Thoracic aorta (tissue), 2 donors: Measurements from ENCODE around the gene UBE2K. TPM values are rescaled to one million over a fixed set of nuclear protein-coding genes. Genes with fewer than 3 reads are reported as not detected.
A peak's percentile ranks its signal among the peaks of the same experiment; 100 is the strongest.
"Not testable (repeated sequence)": the region's sequence is repeated elsewhere in the genome, so short reads cannot be mapped to it uniquely, and the experiment has no call there.

ENCODE experiments used
- ATAC-seq: fragments of 150-250 bp; one replicate; pipeline ENCODE4 v1.8.0; 2017; ENCODE audit warnings: low read depth; ENCODE audit not compliant: insufficient number of reproducible peaks, low FRiP score
- DNase-seq: peaks from one replicate; pipeline ENCODE4 v3.0.0-alpha.2; 2020; ENCODE audit warnings: low spot score
- H3K27ac ChIP-seq, 2 donors: fragments of 200-600 bp; sonication (generic); 1 replicate in 1 of 2; 2 replicates in 1 of 2; pipeline ENCODE4 v1.5.1; 2016; ENCODE audit warnings: mild to moderate bottlenecking in 2 of 2, moderate library complexity in 2 of 2
- H3K27me3 ChIP-seq: fragments of 200-600 bp; sonication (generic); replicated peaks from 2 replicates; pipeline ENCODE4 v1.6.0; 2016; ENCODE audit warnings: mild to moderate bottlenecking; ENCODE audit not compliant: insufficient read depth
- H3K36me3 ChIP-seq: fragments of 200-600 bp; sonication (generic); one replicate; pipeline ENCODE4 v1.5.1; 2016
- H3K4me1 ChIP-seq, 2 donors: fragments of 200-600 bp; sonication (generic); 1 replicate in 1 of 2; 2 replicates in 1 of 2; pipeline versions ENCODE4 v1.5.1 to v1.6.0; 2016; ENCODE audit warnings: low read depth in 2 of 2, mild to moderate bottlenecking in 1 of 2; ENCODE audit not compliant: control insufficient read depth in 1 of 2
- H3K4me3 ChIP-seq: fragments of 200-600 bp; sonication (generic); 2 replicates; pipeline ENCODE4 v1.5.1; 2016; ENCODE audit warnings: mild to moderate bottlenecking
- H3K9me3 ChIP-seq: fragments of 200-600 bp; sonication (generic); 2 replicates; pipeline ENCODE4 v1.5.1; 2016
- total RNA-seq, 2 donors: library from RNA; depleted of rRNA; stranded (reverse); fragments of >200 nt; gene quantifications; one replicate each; pipeline versions ENCODE4 v1.1.0 to v1.2.3, GENCODE V29; 2016
- TF ChIP-seq, protein P1 (sequence below): fragments of 200-600 bp; sonication (generic); IDR thresholded peaks from one replicate; pipeline ENCODE4 v1.5.1; 2019; ENCODE audit warnings: antibody characterized with exemption

The UBE2K gene
- total RNA-seq, 2 donors from 2014 or later: 28.8 to 39.2 TPM

DNA sequence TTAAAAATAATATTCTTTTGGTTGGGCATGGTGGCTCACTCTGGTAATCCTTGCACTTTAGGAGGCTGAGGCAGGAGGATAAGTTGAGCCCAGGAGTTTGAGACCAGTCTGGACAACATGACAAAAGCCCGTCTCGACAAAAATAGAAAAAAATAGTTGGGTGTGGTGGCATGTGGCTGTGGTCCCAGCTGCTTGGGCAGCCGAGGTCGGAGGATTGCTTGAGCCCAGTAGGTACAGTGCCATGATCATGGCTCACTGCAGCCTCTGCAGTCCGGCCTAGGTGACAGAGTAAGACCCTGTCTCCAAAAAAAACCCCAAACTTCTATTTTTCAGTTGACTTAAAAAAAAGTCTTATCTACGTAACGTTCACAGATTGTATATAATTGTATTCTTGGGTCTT is 23.9 kb downstream of the UBE2K start:
- ATAC-seq (no peak), DNase-seq (no peak)
- TF ChIP-seq, protein P1, sequence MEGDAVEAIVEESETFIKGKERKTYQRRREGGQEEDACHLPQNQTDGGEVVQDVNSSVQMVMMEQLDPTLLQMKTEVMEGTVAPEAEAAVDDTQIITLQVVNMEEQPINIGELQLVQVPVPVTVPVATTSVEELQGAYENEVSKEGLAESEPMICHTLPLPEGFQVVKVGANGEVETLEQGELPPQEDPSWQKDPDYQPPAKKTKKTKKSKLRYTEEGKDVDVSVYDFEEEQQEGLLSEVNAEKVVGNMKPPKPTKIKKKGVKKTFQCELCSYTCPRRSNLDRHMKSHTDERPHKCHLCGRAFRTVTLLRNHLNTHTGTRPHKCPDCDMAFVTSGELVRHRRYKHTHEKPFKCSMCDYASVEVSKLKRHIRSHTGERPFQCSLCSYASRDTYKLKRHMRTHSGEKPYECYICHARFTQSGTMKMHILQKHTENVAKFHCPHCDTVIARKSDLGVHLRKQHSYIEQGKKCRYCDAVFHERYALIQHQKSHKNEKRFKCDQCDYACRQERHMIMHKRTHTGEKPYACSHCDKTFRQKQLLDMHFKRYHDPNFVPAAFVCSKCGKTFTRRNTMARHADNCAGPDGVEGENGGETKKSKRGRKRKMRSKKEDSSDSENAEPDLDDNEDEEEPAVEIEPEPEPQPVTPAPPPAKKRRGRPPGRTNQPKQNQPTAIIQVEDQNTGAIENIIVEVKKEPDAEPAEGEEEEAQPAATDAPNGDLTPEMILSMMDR: no peak
- H3K4me3 ChIP-seq: no peak overlapping the region
- H3K27ac ChIP-seq: no peak overlapping the region
- no peaks in the 10 kb centered on the region for H3K27me3 ChIP-seq
- no peaks in the 10 kb centered on the region for H3K36me3 ChIP-seq
- H3K9me3 ChIP-seq: no peaks in the 10 kb centered on the region
- peaks cover 7 to 10% of the 10 kb centered on the region in 2 donors for H3K4me1 ChIP-seq

DNA sequence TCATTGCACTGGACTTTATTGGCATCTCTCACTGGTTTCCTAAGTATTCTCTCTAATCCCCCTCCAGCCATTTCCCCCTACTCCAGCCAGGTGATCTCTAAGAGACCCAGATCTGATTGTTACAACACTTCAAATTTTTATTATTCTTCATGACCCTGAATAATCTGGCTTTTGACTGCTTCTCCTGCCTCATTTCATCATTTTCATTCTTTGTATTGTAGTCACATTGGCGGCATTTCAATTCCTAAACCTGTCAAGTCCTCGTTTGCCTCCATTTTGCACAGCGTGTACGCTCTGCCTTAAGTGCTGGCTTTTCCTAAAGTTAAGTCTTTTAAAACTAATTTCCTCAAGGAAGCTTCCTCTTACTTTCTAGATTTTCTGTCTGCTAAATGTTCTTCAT is 31.6 kb downstream of the UBE2K start:
- Histone ChIP-seq H3K4me1 (peaks cover 4 to 16% of the 10 kb centered on the region in 2 donors), H3K9me3 (no peaks in the 10 kb centered on the region), H3K36me3 (no peaks in the 10 kb centered on the region), H3K27ac (peak overlapping the region in 1 of 2 donors; percentile 4), H3K27me3 (no peaks in the 10 kb centered on the region), H3K4me3 (no peak overlapping the region)
- TF ChIP-seq, protein P1: no peak
- DNase-seq (no peak), ATAC-seq (no peak)

DNA sequence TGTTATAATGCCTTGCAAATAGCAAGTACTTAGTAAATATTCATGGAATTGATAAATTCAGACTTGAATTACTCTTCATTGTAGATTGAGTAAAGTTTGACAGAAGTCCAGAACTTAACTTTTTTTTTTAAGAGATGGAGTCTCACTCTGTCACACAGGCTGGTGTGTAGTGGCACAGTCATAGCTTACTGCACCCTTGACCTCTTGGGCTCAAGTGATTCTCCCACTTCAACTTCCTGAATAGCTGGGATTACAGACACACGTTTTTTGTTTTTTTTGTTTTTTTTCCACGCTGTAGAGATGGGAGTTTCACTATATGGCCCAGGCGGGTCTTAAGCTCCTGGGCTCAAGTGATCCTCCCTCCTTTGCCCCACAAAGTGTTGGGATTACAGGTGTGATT is 32.1 kb downstream of the UBE2K start:
- no peaks in the 10 kb centered on the region for H3K36me3 ChIP-seq
- DNase-seq (no peak), ATAC-seq (no peak)
- no peak overlapping the region for H3K4me3 ChIP-seq
- peaks cover 4 to 14% of the 10 kb centered on the region in 2 donors for H3K4me1 ChIP-seq
- no peaks in the 10 kb centered on the region for H3K27me3 ChIP-seq
- TF ChIP-seq, protein P1: no peak
- H3K9me3 ChIP-seq: no peaks in the 10 kb centered on the region
- H3K27ac ChIP-seq: no peak overlapping the region

DNA sequence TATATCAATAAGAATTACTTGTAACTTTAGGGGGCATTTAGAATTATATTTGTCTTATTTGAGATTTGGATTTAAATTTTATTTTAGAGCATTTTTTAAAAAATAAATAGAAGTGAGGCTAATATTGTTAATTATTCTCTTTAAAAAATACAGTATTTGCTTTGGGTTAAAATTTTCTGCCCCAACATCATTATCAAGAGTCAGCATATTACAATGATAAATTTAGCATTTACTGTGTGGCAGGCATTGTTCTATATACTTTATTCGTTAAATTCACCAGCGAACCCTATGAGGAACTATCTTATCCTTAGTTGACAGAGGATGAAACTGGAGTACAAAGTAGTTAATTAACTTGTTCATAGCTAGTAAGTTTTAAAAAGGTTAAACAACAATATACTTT is 34.0 kb downstream of the UBE2K start:
- Histone ChIP-seq H3K4me3 (no peak overlapping the region), H3K27ac (no peak overlapping the region), H3K9me3 (no peaks in the 10 kb centered on the region), H3K27me3 (no peaks in the 10 kb centered on the region), H3K36me3 (no peaks in the 10 kb centered on the region), H3K4me1 (peaks cover 4 to 14% of the 10 kb centered on the region in 2 donors)
- ATAC-seq: no peak
- DNase-seq: no peak
- TF ChIP-seq, protein P1: no peak

- no peak overlapping the region for H3K4me3 ChIP-seq
- ATAC-seq (no peak), DNase-seq (no peak)
- TF ChIP-seq, protein P1: no peak
- H3K9me3 ChIP-seq: no peaks in the 10 kb centered on the region
- H3K27ac ChIP-seq: no peak overlapping the region
- no peaks in the 10 kb centered on the region for H3K36me3 ChIP-seq
- no peaks in the 10 kb centered on the region for H3K27me3 ChIP-seq
- H3K4me1 ChIP-seq: peaks cover 4 to 14% of the 10 kb centered on the region in 2 donors
Observed at GRCh38 chr4:39732728-39733127, 34.8 kb downstream of the UBE2K start.

GRCh38 chr4:39739591-39739990 is 41.7 kb downstream of the UBE2K start:
- H3K36me3 ChIP-seq, ATAC-seq, H3K4me3 ChIP-seq, H3K27me3 ChIP-seq, H3K4me1 ChIP-seq, DNase-seq, H3K27ac ChIP-seq, H3K9me3 ChIP-seq: not testable (repeated sequence)
